VCaP (cell line): ENCODE data around the gene RND2.

Experiments used
- H3K27ac ChIP-seq: fragments of 450-650 bp; 2 replicates; pipeline ENCODE4 v1.5.1; 2017
- CTCF ChIP-seq: fragments of 450-650 bp; conservative IDR thresholded peaks from 2 replicates; pipeline ENCODE4 v1.5.1; 2017; ENCODE audit warnings: mild to moderate bottlenecking, moderate library complexity

Gene RND2

GRCh38 chr17:43025290-43025657 lies 243 bp downstream of the RND2 start:
- TF ChIP-seq CTCF = no peak
- H3K27ac ChIP-seq = no peak overlapping the region

- no peak overlapping the region for H3K27ac ChIP-seq
- no peak for TF ChIP-seq CTCF
These were observed 921 bp downstream of the RND2 start for GRCh38 chr17:43025766-43026537.

- no peak for TF ChIP-seq CTCF
These were observed 1.6 kb downstream of the RND2 start for GRCh38 chr17:43026595-43026994.

GRCh38 chr17:43027091-43028032 lies 2.3 kb downstream of the RND2 start:
- H3K27ac ChIP-seq = no peak overlapping the region
- TF ChIP-seq CTCF = no peak

More at GRCh38 chr17:43026595-43026994, 1.6 kb downstream of the RND2 start:
- H3K27ac ChIP-seq = no peak overlapping the region

- no peak overlapping the region for H3K27ac ChIP-seq
- no peak for TF ChIP-seq CTCF
These were observed 3.3 kb downstream of the RND2 start for GRCh38 chr17:43028221-43028861.

- TF ChIP-seq CTCF = no peak
These were observed 5.2 kb downstream of the RND2 start for GRCh38 chr17:43030137-43030767.

More at GRCh38 chr17:43030137-43030767, 5.2 kb downstream of the RND2 start:
- no peak overlapping the region for H3K27ac ChIP-seq
